ENCODE measurements around the gene UBALD2. TPM values are rescaled to one million over a fixed set of nuclear protein-coding genes. Genes with fewer than 3 reads are reported as not detected.

UBALD2 gene
- total RNA-seq, 1 experiment from 2014 or later: 30.3 TPM

GRCh38 chr17:76266244-76266938, 1.2 kb downstream of the UBALD2 start:
- H3K4me3 Mint-ChIP-seq: peak overlapping the region; percentile 71
- ATAC-seq: no peak
- ChIA-PET POLR2A (interaction anchor here (0.6 to 1.0 kb wide), 3 partner anchors 13 to 201 kb away, joined by 3 read pairs; no protein-coding TSS in a partner anchor), CTCF (interaction anchor here (0.5 to 6.3 kb wide), 5 partner anchors 13 to 252 kb away, joined by 3 to 58 read pairs (median 6); no protein-coding TSS in a partner anchor)
- TF ChIP-seq FOXK1 (CRISPR knock-in tag; IDR thresholded peaks at IDR 0.05) (no peak), ZNF396 (CRISPR knock-in tag; IDR thresholded peaks at IDR 0.05; ENCODE audit: borderline replicate concordance) (no peak), NR1H2 (CRISPR knock-in tag; IDR thresholded peaks at IDR 0.05) (no peak), USF1 (CRISPR knock-in tag; IDR thresholded peaks at IDR 0.05) (no peak), ZNF121 (CRISPR knock-in tag; IDR thresholded peaks at IDR 0.05) (no peak), ZSCAN18 (CRISPR knock-in tag; IDR thresholded peaks at IDR 0.05) (no peak)
- no peaks in the 10 kb centered on the region for H3K27me3 Mint-ChIP-seq (ENCODE audit: low read depth)
- no peaks in the 10 kb centered on the region for H3K9me3 Mint-ChIP-seq
- no peak for DNase-seq (ENCODE audit: low spot score)
- no peak overlapping the region; the same call in 1 of the 2 replicates for H3K27ac Mint-ChIP-seq
- peaks cover 46% of the 10 kb centered on the region for H3K4me1 Mint-ChIP-seq
- H3K36me3 Mint-ChIP-seq: peaks cover 7% of the 10 kb centered on the region; the same call in 1 of the 2 replicates

GRCh38 chr17:76267051-76267576, 2.0 kb downstream of the UBALD2 start:
- CTCF ChIA-PET: interaction anchor here (0.7 to 6.3 kb wide), 5 partner anchors 13 to 253 kb away, joined by 4 to 58 read pairs (median 6); no protein-coding TSS in a partner anchor
- H3K36me3 Mint-ChIP-seq: peaks cover 7% of the 10 kb centered on the region; the same call in 1 of the 2 replicates
- no peak overlapping the region for H3K27ac Mint-ChIP-seq
- no peaks in the 10 kb centered on the region for H3K9me3 Mint-ChIP-seq
- no peak for DNase-seq (ENCODE audit: low spot score)
- peaks cover 47% of the 10 kb centered on the region for H3K4me1 Mint-ChIP-seq
- no peak for ATAC-seq
- peak overlapping the region; percentile 71 for H3K4me3 Mint-ChIP-seq
- POLR2A ChIA-PET: interaction anchor here (0.7 kb wide), 1 partner anchor 12 kb away, joined by 3 read pairs; no protein-coding TSS in a partner anchor
- no peaks in the 10 kb centered on the region for H3K27me3 Mint-ChIP-seq (ENCODE audit: low read depth)
- TF ChIP-seq HMGXB4 (CRISPR knock-in tag; IDR thresholded peaks at IDR 0.05) (no peak), MAX (CRISPR knock-in tag; IDR thresholded peaks at IDR 0.05) (no peak), ZBTB21 (CRISPR knock-in tag; IDR thresholded peaks at IDR 0.05; ENCODE audit: borderline replicate concordance) (no peak), SMAD4 (CRISPR knock-in tag; IDR thresholded peaks at IDR 0.05) (no peak), CREB1 (CRISPR knock-in tag; IDR thresholded peaks at IDR 0.05) (no peak), ATF6 (CRISPR knock-in tag; IDR thresholded peaks at IDR 0.05) (no peak), E2F5 (CRISPR knock-in tag; IDR thresholded peaks at IDR 0.05) (no peak), ERG (CRISPR knock-in tag; IDR thresholded peaks at IDR 0.05) (no peak), NR3C1 (CRISPR knock-in tag; conservative IDR thresholded peaks at IDR 0.05; ENCODE audit: low read depth) (no peak), ESRRA (CRISPR knock-in tag; IDR thresholded peaks at IDR 0.05; ENCODE audit: borderline replicate concordance) (no peak), ATF3 (CRISPR knock-in tag; conservative IDR thresholded peaks at IDR 0.05) (no peak), CDX4 (CRISPR knock-in tag; IDR thresholded peaks at IDR 0.05; ENCODE audit: borderline replicate concordance) (no peak), MYBL2 (CRISPR knock-in tag; IDR thresholded peaks at IDR 0.05) (no peak), FOXJ3 (CRISPR knock-in tag; IDR thresholded peaks at IDR 0.05; ENCODE audit: borderline replicate concordance) (no peak)
